Cardiac septum (tissue), 1 donor: ENCODE measurements around the gene RALGAPB. TPM values are rescaled to one million over a fixed set of nuclear protein-coding genes. Genes with fewer than 3 reads are reported as not detected.
"Not testable (repeated sequence)": the region's sequence is repeated elsewhere in the genome, so short reads cannot be mapped to it uniquely, and the experiment has no call there.

ENCODE experiments used
- DNase-seq: peaks from one replicate; pipeline ENCODE4 v3.0.0-alpha.2; 2020; ENCODE audit warnings: low spot score
- intact Hi-C: fragments of 100-400 bp; cut with DNase I; formaldehyde crosslinking; loops from one replicate; pipeline ENCODE4 v1.14.0; 2022
- total RNA-seq: library from RNA; stranded (reverse); fragmentation: NEBNext Ultra II Directional; extraction: Animal tissue kit (Norgen Biotek cat#: 25700); gene quantifications from one replicate; pipeline ENCODE4 v1.2.1, GENCODE V29; 2021
- donor health status: DM: no; HTN: no; CAD: no.

RALGAPB gene
- total RNA-seq, 1 donor from 2014 or later = 27.6 TPM

GRCh38 chr20:38573413-38573812 lies 100.8 kb downstream of the RALGAPB start:
- no peak for DNase-seq
- intact Hi-C loops = no loop called here

DNA sequence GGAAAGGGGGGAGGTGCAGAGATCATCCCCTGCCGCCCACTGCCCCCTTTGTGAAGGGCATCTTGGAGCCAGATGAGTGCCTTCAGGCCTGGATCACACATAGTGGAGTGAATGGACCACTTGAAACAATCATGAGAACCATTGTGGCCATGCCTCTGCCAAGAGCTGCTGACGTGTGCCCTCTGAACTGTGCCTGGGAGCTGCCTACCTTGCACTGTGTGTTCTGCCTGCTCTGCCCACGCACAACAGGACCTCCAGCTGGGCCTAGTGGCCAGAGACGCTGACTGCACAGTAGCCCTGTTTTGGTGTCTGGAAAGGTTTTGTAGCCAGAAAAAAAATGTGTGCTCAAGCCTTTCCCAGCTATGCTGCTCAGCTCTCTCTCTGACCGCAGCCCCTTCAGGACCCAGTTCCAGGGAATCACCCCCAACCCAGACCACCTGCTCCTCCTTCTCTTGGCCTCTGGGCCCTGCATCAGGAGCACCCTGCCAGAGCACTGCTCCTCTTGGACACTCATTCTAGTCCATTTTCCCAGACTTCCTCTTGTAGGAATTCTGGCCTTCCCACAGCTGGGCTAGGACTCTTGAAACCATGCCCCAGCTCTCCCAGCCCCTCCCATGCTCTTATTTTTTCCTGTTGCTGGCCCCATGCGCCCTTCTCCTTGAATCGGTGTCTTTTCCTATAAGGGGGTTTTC lies 106.7 kb downstream of the RALGAPB start:
- DNase-seq = no peak
- intact Hi-C loops = no loop called here

DNA sequence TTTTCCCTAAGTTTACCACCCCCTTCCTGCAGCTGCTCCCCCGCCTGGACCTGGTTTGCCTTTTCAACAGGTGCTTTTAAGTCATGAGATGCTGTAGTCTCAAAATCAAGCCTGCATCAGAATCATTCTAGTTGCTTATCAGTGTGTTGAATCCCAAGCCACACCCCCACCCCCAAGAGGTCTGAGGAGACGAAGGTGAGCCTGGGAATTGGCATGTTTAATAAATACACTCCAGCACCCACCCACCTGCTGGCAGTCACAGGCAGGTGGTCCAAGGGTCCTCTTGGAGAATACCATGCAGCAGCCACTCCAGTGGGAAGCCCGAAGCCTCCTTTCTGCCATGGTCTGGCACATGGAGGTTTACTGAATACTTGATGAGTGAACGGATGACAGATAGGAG lies 107.3 kb downstream of the RALGAPB start:
- intact Hi-C loops = no loop called here
- no peak for DNase-seq

DNA sequence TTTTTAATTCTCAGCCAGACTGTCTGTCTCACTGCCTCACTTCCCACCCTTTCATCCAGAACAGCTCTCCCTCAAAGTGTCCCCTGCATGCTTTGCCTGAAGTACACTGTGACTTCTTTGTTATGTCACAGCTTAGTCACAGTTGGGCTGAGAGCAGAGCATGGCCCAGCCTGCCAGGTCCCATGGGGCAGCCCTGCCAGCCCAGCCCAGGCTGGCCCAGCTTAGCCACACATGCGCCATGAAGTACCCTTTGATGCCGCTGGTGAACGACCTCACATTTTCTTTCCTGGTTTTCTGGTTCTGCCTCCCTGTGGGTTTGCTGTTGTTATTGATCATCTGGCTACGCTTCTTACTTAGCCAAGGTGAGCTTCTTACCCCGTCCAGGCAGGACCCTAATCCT lies 108.4 kb downstream of the RALGAPB start, which contains the start of gene ADIG:
Gene ADIG, plus strand, starts transcription at position 185 of the 400 bp plus-strand sequence. Its CDS starts 54 bp downstream, at position 239.
- DNase-seq = no peak
- intact Hi-C loops = no loop called here

GRCh38 chr20:38581830-38582358 lies 109.3 kb downstream of the RALGAPB start:
- intact Hi-C loops = no loop called here
- DNase-seq = no peak

- intact Hi-C loops = no loop called here
Measured at GRCh38 chr20:38583306-38583705, 110.7 kb downstream of the RALGAPB start.

GRCh38 chr20:38584099-38584763 lies 111.6 kb downstream of the RALGAPB start:
- intact Hi-C loops = no loop called here

More at GRCh38 chr20:38583306-38583705, 110.7 kb downstream of the RALGAPB start:
- DNase-seq = no peak

GRCh38 chr20:38585404-38586180 lies 112.9 kb downstream of the RALGAPB start:
- intact Hi-C loops = no loop called here
- DNase-seq = no peak

More at GRCh38 chr20:38584099-38584763, 111.6 kb downstream of the RALGAPB start:
- DNase-seq = no peak

GRCh38 chr20:38586181-38586525 lies 113.5 kb downstream of the RALGAPB start:
- intact Hi-C loops = no loop called here
- no peak for DNase-seq

DNA sequence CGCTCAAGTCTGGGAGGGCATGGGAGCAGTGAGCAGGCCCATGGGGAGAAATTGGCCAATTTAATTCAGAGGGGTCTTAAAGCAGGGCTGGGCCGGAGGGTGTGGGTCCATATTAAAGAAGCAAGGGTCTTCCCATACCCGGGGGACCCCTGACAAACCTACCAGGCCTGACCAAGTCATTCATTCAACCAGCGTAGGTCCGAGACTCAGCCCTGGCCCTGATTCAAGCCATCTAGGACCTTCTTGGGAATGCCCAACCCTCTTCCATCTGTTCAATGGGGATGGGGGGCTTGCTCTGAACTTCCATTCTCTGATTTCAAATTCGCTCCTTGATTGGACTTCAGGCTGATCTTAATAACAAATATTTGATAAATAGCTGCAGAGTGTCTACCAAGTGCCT lies 115.7 kb downstream of the RALGAPB start:
- DNase-seq = no peak
- intact Hi-C loops = no loop called here

- DNase-seq = no peak
- intact Hi-C loops = no loop called here
Measured at GRCh38 chr20:38589351-38589750, 116.7 kb downstream of the RALGAPB start.

DNA sequence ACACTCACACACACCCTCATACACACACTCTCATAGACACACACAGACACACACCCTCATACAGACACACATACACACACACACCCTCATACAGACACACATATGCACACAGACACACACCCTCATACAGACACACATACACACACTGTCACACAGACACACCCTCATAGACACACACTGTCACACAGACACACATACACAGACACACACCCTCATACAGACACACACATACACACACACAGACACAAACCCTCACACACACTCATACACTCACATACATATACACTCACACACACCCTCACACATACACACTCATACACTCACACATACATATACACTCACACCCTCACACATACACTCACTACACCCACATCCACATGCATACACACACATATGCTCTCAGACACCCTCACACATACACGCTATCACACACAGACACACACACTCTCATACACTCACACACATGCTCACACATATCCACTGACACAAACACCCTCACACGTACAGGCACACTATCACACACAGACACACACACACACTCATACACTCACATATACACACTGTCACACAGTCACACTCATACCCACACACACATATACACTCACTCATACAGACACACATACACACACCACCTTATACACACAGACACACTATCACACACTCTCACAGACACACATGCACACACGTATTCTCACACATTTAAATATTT lies 117.5 kb downstream of the RALGAPB start:
- DNase-seq = no peak
- intact Hi-C loops = no loop called here

DNA sequence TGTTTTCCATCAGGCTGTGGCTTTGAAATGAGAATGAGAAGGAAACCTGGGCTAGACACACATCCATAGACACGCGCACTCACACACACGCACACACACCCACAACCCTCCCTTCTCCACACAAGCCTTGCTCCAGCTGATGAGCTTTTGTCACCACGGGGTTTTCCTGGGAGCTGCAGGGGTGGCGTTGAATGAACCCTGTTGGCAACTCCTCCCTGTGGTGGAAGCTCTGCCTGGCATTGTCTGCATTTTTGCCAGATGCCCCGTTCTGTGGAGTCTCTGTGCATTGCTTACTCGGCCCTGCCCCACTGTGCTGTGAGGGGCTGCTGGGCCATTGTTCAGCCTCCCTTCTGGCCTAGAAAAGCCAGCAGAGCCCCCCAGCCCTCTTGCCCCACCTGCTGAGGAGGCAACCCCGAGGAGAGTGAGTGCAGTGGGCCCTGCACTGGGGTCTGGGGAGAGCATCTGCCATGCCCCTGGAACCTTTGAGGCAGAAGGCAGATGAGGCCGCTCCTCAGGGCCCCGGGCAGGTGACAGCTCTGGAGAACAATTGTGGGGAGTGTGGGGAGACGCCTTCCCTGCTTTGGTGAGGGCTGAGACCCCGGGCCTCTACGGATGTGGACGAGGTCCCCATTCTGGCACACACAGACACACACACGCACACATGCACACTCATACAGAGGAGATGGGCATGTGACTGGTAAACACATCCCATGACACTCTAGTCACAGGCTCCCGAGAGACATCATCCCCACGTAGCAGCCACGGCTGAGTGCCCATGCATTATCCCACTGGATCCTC lies 118.2 kb downstream of the RALGAPB start:
- no peak for DNase-seq
- intact Hi-C loops = no loop called here

DNA sequence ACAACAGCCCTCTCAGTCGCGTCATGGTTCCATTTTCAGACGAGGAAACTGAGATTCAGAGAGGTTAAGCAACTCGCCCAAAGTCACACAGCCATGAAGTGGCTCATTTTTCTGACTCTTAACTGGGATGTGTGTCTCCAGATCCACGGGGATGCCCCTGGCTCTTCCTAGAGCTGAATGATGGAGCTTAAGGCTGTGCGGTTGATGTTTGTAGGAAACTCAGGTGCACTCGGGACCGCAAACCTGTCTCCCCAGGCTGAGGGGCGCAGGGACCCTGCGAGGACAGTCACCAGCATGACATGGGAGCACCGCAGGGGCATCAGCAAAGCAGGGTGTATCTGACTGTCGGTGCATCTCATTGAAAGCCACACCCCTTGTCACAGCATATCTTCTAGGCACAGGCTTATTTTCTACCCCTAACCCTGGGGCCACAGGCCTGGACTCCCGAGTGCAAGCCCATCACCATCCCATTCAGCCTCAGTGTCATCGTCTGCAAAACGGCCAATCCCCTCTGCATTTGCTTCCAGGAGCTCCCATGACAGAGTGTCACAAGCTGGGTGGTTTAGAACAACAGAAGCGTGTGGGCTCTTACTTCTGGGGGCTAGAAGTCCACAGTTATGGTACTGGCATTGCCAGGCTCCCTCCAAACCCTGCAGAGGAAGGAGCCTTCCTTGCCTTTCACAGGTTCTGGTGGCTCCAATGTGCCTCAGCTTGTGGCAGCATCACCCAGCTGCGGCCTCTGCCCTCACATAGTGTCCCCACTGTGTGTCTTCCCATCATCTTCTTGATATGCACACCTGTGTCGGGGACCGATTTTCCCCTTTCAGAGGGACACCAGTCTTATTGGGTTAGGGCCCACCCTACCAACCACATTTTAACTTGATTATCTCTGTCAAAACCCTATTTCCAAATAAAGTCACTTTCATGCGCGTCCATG lies 119.1 kb downstream of the RALGAPB start:
- DNase-seq = no peak
- intact Hi-C loops = no loop called here

GRCh38 chr20:38592411-38592790 lies 119.8 kb downstream of the RALGAPB start:
- intact Hi-C loops, DNase-seq: not testable (repeated sequence)

GRCh38 chr20:38594281-38594680 lies 121.6 kb downstream of the RALGAPB start:
- intact Hi-C loops, DNase-seq: not testable (repeated sequence)

DNA sequence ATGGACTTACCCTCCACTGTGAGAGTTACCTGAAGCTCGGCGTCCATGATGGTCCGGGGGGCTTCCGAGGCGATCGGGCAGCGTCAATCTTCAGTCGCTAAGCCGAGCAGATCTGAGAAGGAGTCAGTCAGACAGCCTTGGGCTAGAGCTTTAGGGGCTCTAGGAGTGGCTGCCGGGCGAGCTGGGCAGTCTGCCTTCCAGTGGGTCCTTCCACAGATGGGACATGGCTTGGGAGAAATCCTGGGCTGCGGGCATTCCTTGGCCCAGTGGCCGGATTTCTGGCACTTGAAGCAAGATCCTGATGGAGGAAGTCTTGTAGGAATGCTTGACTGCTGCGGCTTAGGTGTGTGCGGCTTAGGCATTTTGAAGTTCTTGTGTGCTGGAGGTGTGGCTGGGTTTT lies 123.2 kb downstream of the RALGAPB start:
- intact Hi-C loops, DNase-seq: not testable (repeated sequence)

GRCh38 chr20:38599410-38599882 lies 126.8 kb downstream of the RALGAPB start:
- intact Hi-C loops = no loop called here
- peak; percentile 85 for DNase-seq
